ENCODE results near the gene PIK3CB. TPM values are rescaled to one million over a fixed set of nuclear protein-coding genes. Genes with fewer than 3 reads are reported as not detected.
"Not testable (repeated sequence)": the region's sequence is repeated elsewhere in the genome, so short reads cannot be mapped to it uniquely, and the experiment has no call there.

The PIK3CB gene
- polyA plus RNA-seq, 4 donors: 10.9 to 34.1 (median 32.7) TPM

DNA sequence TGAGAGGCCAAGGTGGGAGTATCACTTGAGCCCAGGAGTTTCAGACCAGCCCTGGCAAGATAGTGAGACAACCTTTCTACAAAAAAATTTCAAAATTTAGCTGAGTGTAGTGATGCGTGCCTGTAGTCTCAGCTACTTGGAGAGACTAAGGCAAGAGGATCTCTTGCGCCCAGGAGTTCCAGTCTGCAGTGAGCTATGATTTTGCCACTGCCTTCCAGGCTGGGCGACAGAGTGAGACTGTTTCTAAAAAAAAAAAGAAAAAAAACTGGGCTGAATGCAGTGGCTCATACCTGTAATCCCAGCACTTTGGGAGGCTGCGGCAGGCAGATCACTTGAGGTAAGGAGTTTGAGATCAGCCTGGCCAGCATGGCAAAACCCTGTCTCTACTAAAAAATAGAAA lies 14.0 kb upstream of the PIK3CB start:
- DNase-seq (ENCODE audit: low read depth in 4 of 4, low spot score in 3 of 4): no peak

DNA sequence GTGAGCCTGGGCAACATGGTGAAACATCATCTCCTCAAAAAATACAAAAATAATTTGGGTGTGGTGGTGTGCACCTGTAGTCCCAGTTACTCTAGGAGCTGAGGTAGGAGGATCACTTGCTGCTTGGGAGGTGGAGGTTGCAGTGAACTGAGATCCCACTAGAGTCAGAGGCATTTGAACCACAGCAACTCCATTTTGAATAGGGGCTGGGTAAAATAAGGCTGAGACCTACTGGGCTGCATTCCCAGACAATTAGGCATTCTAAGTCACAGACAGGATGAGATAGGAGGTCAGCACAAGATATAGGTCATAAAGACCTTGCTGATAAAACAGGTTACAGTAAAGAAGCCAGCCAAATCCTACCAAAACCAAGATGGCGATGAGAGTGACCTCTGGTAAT lies 12.1 kb upstream of the PIK3CB start:
- not testable (repeated sequence) for DNase-seq (ENCODE audit: low read depth in 4 of 4, low spot score in 3 of 4)

- DNase-seq (ENCODE audit: low read depth in 4 of 4, low spot score in 3 of 4): no peak
Measured at GRCh38 chr3:138846262-138846791, 11.6 kb upstream of the PIK3CB start.

DNA sequence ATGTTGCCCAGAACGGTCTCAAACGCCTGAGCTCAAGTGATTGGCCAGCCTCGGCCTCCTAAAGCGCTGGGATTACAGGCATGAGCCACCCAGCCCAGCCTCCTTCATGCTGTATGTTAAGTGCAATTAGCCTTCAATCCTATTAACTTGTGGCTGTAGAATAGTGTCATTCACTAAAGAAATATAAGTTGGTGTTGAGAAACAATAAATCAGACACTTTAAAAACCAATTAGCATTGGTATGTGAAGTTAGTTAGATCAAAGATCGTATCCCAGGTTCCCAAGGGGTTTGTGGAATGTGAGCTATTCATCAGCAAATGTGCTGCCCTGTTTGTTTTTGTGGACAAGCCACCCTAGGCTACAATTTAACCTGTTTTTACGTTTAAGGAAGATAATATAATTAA lies 11.0 kb upstream of the PIK3CB start:
- DNase-seq (ENCODE audit: low read depth in 4 of 4, low spot score in 3 of 4): no peak

DNA sequence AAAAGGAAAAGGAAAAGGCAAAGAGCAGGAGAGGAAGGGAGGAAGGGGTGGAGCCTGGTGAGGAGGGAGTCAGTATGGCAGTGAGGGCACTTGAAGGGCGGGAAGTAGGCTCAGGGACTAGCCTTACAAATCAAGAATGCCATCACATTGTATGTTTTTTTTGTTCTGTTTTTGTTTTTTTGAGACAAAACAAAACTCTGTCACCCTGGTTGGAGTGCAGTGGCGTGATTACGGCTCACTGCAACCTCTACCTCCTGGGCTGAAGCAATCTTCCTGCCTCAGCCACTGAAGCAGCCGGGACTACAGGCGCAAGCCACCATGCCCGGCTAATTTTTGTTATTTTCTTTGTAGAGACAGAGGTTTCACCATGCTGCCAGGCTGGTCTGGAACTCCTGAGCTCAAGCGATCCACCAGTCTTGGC lies 10.5 kb upstream of the PIK3CB start:
- no peak for DNase-seq (ENCODE audit: low read depth in 4 of 4, low spot score in 3 of 4)

- no peak for DNase-seq (ENCODE audit: low read depth in 4 of 4, low spot score in 3 of 4)
Measured at GRCh38 chr3:138842483-138843188, 7.9 kb upstream of the PIK3CB start.

DNA sequence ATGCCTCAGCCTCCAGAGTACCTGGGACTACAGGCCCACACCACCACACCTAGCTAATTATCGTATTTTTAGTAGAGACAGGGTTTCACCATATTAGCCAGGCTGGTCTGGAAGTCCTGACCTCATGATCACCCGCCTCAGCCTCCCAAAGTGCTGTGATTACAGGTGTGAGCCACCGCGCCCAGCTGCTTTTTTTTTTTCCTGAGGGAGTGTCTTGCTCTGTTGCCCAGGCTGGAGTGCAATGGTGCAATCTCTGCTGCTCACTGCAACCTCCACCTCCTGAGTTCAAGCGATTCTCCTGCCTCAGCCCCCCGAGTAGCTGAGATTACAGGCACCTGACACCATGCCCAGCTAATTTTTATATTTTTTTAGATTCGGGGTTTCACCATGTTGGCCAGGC lies 3.7 kb upstream of the PIK3CB start:
- DNase-seq (ENCODE audit: low read depth in 4 of 4, low spot score in 3 of 4): not testable (repeated sequence)

DNA sequence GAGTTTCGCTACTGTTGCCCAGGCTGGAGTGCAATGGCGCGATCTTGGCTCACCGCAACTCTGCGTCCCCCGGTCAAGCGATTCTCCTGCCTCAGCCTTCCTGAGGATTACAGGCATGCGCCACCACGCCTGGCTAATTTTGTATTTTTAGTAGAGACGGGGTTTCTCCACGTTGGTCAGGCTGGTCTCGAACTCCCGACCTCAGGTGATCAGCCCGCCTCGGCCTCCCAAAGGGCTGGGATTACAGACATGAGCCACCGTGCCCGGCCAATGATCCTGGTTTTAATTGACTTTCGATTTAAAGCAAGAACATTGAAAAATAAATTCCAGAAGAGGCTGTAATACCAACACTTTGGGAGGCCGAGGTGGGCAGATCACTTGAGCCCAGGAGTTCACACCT lies 1.1 kb upstream of the PIK3CB start:
- not testable (repeated sequence) for DNase-seq (ENCODE audit: low read depth in 4 of 4, low spot score in 3 of 4)

DNA sequence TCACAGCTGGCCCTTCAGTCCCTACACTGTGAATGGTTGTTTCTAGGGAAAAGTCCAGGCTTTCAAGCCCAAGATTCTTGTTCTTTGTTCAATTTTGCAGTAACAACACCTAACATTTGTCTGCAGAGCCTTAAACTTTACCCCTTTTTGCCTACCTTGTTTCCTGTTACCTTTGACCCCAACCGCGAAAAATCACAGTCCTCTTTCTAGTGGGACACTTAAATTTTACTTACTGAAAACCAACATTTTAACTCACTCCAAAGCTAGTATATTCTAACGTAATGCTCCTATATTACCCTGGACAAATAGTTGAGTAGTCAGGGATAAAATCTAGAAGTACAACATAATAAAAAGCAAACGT lies 649 bp upstream of the PIK3CB start:
- DNase-seq (ENCODE audit: low read depth in 4 of 4, low spot score in 3 of 4): no peak

DNA sequence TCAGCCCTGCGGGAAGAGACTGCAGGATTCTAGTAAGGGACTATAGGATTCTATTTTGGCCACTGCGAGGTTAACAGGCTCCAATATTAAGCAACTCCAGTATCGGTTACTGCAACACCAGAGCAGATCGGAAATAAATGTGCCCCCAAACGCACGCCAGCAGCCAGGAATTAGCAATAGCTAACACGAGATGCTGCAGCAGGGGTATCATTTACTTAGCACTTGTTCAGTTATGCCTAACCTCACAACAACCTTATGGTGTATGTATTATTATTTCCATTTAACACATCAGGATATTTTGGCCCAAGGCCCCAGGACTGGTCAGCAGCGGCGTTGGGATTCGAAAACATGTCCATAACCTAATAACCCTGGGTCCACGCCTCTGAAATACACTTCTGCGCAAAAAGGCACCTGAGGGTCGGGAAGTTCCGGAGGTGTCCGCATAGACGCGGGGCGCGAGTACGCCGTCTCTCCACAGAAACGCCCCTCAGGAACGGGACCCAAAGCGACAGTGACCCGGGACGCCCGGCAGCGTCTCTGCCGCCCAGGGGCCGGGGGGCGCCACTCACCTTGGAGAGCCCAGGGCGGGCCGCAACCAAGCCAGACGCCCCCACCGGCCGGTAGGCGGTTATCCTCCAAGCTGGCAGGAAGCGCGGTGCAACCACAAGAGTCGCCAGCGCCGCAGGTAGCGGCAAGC lies 681 bp downstream of the PIK3CB start:
- no peak for DNase-seq (ENCODE audit: low read depth in 4 of 4, low spot score in 3 of 4)

DNA sequence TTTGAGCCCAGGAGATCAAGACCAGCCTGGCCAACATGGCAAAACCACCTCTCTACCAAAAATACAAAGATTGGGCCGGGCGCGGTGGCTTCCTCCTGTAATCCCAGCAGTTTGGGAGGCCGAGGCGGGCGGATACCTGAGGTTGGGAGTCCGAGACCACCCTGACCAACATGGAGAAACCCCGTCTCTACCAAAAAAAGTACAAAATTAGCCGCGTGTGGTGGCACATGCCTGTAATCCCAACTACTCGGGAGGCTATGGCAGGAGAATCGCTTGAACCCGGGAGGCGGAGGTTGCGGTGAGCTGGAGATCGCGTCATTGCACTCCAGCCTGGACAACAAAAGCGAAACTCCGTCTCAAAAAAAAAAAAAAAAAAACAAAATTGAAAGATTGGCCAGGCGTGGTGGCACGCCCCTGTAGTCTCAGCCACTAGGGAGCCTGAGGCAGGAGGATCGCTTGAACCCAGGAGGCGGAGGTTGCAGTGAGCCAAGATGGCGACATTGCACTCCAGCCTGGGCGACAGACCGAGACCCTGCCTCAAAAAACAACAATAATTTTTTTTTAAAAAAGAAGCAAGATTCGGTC lies 2.2 kb downstream of the PIK3CB start:
- not testable (repeated sequence) for DNase-seq (ENCODE audit: low read depth in 4 of 4, low spot score in 3 of 4)

DNA sequence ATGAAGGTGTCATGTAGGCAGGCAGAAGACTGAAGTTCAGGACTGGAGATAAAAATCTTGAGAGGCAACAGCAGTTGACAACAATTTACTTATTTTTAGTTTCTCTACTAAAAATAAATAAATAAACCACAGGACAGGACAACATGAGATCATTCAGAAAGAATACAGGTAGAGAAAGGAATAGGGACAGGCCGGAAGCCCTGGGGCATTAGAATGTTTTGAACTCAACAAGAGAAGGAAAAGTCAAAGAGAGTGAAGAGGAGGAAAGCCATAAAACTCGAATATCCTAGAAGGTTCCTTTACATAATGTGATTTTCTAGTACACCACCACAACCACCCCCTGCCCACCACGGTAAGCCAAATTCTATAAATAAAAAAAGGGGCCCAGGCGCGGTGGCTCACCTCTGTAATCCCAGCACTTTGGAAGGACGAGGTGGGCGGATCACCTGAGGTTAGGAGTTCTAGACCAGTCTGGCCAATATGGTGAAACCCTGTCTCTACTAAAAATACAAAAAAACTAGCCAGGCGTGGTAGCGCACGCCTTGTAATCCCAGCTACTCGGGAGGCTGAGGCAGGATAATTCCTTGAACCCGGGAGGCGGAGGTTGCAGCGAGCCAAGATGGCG lies 4.7 kb downstream of the PIK3CB start:
- DNase-seq (ENCODE audit: low read depth in 4 of 4, low spot score in 3 of 4): no peak

DNA sequence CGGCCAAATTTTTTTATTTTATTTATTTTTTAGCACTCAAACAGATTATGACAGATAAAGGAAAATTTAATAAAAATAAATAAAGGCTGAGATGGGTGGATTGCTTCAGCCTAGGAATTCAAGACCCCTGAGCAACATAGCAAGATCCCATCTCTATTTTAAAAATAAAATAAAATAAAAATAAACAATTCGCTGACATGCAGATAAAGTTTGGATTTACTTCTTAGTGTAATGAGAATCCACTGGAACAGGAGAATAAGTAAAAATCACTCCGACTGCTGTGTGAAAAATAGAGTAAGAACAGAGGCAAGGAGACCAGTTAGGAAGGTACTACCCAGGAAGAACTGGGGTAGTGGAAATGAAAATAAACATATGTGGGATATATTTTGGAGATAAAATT lies 5.6 kb downstream of the PIK3CB start:
- no peak for DNase-seq (ENCODE audit: low read depth in 4 of 4, low spot score in 3 of 4)

- no peak for DNase-seq (ENCODE audit: low read depth in 4 of 4, low spot score in 3 of 4)
Measured at GRCh38 chr3:138827222-138827621, 7.5 kb downstream of the PIK3CB start.

DNA sequence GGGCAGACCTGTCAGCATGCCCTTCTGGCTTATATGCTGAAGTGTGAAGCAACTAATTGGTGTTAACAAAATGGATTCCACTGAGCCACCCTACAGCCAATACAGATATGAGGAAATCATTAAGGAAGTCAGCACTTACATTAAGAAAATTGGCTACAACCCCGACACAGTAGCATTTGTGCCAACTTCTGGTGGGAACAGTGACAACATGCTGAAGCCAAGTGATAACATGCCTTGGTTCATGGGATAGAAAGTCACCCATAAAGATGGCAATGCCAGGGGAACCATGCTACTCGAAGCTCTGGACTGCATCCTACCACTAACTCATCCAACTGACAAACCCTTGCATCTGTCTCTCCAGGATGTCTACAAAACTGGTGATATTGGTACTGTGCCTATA lies 9.4 kb downstream of the PIK3CB start:
- DNase-seq (ENCODE audit: low read depth in 4 of 4, low spot score in 3 of 4): no peak

DNA sequence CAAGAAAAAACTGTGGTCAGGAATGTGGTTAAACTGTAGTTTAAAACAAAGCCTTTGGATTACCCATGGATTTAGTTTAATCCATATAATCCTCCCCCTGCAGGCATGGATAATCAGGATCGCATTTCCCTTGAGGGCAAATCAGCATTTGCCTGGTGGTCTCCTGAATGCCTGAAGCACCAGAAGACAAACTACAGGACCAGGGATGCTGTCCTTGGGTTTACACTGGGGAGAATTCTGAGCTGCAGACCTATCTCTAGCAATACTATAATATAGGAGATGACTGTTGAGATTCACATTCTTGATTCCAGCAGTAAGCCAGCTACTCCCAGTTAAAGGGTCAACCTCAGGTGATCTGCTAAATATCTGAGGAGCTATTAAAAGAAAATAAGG lies 10.6 kb downstream of the PIK3CB start:
- DNase-seq (ENCODE audit: low read depth in 4 of 4, low spot score in 3 of 4): no peak

GRCh38 chr3:138820379-138820778 lies 14.3 kb downstream of the PIK3CB start:
- not testable (repeated sequence) for DNase-seq (ENCODE audit: low read depth in 4 of 4, low spot score in 3 of 4)

- DNase-seq (ENCODE audit: low read depth in 4 of 4, low spot score in 3 of 4): no peak
Measured at GRCh38 chr3:138818185-138818860, 16.4 kb downstream of the PIK3CB start.

DNA sequence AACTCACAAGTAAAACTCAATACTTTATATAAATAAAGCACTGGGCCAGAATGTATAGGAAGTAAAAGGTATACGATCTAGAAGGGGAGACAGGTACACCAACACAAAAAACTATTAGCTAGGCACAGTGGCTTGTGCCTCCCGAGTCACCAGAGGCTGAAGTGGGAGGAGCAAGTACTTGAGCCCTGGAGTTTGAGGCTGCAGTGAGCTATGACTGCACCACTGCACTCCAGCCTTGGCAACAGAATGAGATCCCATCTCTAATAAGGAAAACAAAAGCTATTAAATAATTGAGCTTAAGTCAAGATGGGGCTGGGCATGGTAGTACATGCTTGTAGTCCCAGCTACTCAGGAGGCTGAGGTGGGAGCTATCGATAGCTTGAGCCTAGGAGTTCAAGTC lies 17.0 kb downstream of the PIK3CB start:
- no peak for DNase-seq (ENCODE audit: low read depth in 4 of 4, low spot score in 3 of 4)

DNA sequence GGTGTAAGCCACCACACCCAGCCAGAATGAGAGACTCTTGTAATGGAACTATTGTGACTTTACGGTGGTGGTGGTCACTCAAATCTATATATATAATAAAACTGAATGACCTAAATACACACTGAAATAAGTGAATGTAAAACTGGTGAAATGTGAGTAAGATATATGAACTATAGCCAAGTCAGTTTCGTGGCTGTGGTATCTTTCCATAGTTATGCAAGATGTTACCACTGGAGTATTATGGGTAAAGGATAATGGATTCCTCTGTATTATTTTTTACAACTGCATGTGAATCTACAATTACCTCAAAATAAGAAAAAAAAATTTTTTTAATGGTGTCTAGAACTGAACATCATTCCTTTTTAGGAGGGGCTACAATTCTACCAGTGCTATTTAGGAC lies 21.9 kb downstream of the PIK3CB start:
- DNase-seq (ENCODE audit: low read depth in 4 of 4, low spot score in 3 of 4): no peak

Measured in left renal pelvis (tissue), 4 donors.